Measurements from ENCODE around the gene ARSB.
A peak's percentile ranks its signal among the peaks of the same experiment; 100 is the strongest.

Gene ARSB

DNA sequence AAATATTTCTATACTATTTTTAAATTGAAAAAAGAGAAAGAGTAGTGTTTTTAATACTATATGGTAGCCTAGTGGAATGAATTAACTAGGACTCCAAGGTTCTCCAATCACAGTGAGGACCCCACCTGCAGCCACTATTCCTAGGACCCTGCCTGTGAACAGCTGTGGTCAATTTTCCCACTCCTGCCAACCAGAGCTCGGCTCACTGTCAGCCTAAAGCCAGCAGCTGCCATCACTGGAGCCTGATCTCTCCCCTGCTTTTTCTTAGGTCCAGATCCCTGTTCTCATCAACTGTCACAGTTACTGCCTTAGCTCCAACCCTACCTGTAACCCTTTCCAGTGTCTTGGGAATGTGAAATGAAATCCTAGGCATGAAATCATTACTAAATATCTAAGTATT, 25.3 kb downstream of the ARSB start:
- no peak for DNase-seq (ENCODE audit: low read depth, low spot score)
- ChIA-PET CTCF (interaction anchor here (0.9 to 10.9 kb wide), 3 partner anchors 9 to 74 kb away, joined by 3 to 191 read pairs (median 90); no protein-coding TSS in a partner anchor), POLR2A (no interaction called here)

GRCh38 chr5:78958672-78959445, 26.3 kb downstream of the ARSB start:
- POLR2A ChIA-PET: no interaction called here
- TF ChIP-seq, protein P1, sequence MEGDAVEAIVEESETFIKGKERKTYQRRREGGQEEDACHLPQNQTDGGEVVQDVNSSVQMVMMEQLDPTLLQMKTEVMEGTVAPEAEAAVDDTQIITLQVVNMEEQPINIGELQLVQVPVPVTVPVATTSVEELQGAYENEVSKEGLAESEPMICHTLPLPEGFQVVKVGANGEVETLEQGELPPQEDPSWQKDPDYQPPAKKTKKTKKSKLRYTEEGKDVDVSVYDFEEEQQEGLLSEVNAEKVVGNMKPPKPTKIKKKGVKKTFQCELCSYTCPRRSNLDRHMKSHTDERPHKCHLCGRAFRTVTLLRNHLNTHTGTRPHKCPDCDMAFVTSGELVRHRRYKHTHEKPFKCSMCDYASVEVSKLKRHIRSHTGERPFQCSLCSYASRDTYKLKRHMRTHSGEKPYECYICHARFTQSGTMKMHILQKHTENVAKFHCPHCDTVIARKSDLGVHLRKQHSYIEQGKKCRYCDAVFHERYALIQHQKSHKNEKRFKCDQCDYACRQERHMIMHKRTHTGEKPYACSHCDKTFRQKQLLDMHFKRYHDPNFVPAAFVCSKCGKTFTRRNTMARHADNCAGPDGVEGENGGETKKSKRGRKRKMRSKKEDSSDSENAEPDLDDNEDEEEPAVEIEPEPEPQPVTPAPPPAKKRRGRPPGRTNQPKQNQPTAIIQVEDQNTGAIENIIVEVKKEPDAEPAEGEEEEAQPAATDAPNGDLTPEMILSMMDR (IDR thresholded peaks at IDR 0.05; ENCODE audit: insufficient read depth, low read length, missing control alignments): no peak
- no peak for DNase-seq (ENCODE audit: low read depth, low spot score)
- no peak overlapping the region for H3K4me3 ChIP-seq (ENCODE audit: low read depth, low read length)
- CTCF ChIA-PET: interaction anchor here (10.9 kb wide), 1 partner anchor 60 kb away, joined by 191 read pairs; no protein-coding TSS in a partner anchor

More for the DNA sequence above, 25.3 kb downstream of the ARSB start:
- TF ChIP-seq, protein P1 (IDR thresholded peaks at IDR 0.05; ENCODE audit: insufficient read depth, low read length, missing control alignments): no peak
- no peak overlapping the region for H3K4me3 ChIP-seq (ENCODE audit: low read depth, low read length)

GRCh38 chr5:78956901-78957300, 28.2 kb downstream of the ARSB start:
- DNase-seq (ENCODE audit: low read depth, low spot score): no peak
- no peak overlapping the region for H3K4me3 ChIP-seq (ENCODE audit: low read depth, low read length)
- CTCF ChIA-PET: interaction anchor here (1.0 to 1.6 kb wide), 4 partner anchors 8 to 419 kb away, joined by 3 to 5 read pairs (median 4); no protein-coding TSS in a partner anchor
- POLR2A ChIA-PET: no interaction called here
- TF ChIP-seq, protein P1 (IDR thresholded peaks at IDR 0.05; ENCODE audit: insufficient read depth, low read length, missing control alignments): no peak

DNA sequence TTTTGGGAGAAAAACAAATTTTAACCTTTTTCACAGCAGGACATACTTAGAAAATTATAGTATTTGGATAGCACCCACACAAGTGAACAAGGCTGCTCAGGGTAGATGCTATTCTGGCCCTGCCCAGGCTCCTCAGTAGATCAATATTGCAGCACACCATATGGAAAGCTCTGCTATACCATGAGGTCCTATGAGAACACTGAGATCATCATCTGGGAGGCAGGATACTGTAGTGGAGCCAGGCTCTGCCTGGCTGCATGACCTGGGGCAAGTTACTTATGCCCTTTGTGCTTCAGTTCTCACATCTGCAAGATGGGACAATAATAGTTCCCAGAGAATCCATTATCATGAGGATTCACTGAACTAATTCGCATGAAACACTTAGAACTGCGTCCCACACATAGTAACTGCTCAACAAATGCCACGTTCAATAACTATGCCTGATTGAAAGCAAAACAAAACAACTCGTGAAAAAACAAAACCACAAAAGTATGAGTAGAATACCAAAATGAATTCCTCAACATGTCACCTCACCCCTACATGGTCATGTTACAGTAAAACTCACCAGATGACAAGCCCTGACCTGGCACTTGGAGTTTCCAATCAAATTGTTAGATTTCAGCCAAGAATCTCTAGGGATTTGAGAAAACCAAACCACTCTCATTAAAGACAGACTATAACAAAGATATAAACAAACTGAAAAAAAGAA, 31.9 kb downstream of the ARSB start:
- CTCF ChIA-PET: interaction anchor here (1.5 to 1.9 kb wide), 2 partner anchors 10 to 12 kb away, joined by 3 to 4 read pairs; no protein-coding TSS in a partner anchor
- TF ChIP-seq, protein P1 (IDR thresholded peaks at IDR 0.05; ENCODE audit: insufficient read depth, low read length, missing control alignments): no peak
- no peak for DNase-seq (ENCODE audit: low read depth, low spot score)
- POLR2A ChIA-PET: no interaction called here
- no peak overlapping the region for H3K4me3 ChIP-seq (ENCODE audit: low read depth, low read length)

DNA sequence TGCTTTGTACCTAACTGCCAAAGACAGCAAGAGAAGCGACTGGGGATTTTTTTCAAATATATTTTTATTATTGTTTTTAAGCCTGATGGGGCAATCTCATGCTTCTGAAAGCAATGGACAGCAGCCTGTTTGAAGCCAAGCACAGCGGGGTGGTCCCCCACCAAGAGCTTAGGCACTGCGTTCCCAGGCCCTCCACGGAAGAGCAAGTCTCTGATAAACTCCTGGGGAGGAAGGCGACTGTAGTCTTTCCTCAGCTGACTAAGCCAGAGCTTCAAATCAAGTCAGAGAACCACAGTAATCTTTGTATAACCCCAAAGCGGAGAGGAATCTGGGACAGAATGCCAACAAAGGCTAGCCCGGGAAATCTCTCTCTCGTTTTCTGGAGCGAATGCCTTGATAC, 54.4 kb downstream of the ARSB start:
- TF ChIP-seq, protein P1 (IDR thresholded peaks at IDR 0.05; ENCODE audit: insufficient read depth, low read length, missing control alignments): no peak
- POLR2A ChIA-PET: interaction anchor here (1.2 kb wide), 1 partner anchor 23 kb away, joined by 3 read pairs; no protein-coding TSS in a partner anchor
- CTCF ChIA-PET: interaction anchor here (1.4 kb wide), 1 partner anchor 31 kb away, joined by 7 read pairs; no protein-coding TSS in a partner anchor

GRCh38 chr5:78929833-78930232, 55.3 kb downstream of the ARSB start:
- DNase-seq (ENCODE audit: low read depth, low spot score): no peak
- ChIA-PET POLR2A (no interaction called here), CTCF (no interaction called here)
- H3K4me3 ChIP-seq (ENCODE audit: low read depth, low read length): no peak overlapping the region
- TF ChIP-seq, protein P1 (IDR thresholded peaks at IDR 0.05; ENCODE audit: insufficient read depth, low read length, missing control alignments): no peak

More for the DNA sequence above, 54.4 kb downstream of the ARSB start:
- DNase-seq (ENCODE audit: low read depth, low spot score): peak; percentile 44
- H3K4me3 ChIP-seq (ENCODE audit: low read depth, low read length): no peak overlapping the region

Data from AG04449 (cell line).